Measurements from ENCODE around the gene NPHP4.

NPHP4 gene

GRCh38 chr1:5989731-5990271, 2.4 kb downstream of the NPHP4 start:
- no peak for DNase-seq (ENCODE audit: low spot score)

- DNase-seq (ENCODE audit: low spot score) = no peak
These were observed 3.0 kb downstream of the NPHP4 start for GRCh38 chr1:5989286-5989605.

- no peak for DNase-seq (ENCODE audit: low spot score)
These were observed 3.5 kb downstream of the NPHP4 start for GRCh38 chr1:5988596-5989285.

GRCh38 chr1:5986018-5986417, 6.2 kb downstream of the NPHP4 start:
- no peak for DNase-seq (ENCODE audit: low spot score)

GRCh38 chr1:5985250-5985649, 7.0 kb downstream of the NPHP4 start:
- DNase-seq (ENCODE audit: low spot score) = no peak

GRCh38 chr1:5983361-5984103, 8.7 kb downstream of the NPHP4 start:
- DNase-seq (ENCODE audit: low spot score) = no peak

- no peak for DNase-seq (ENCODE audit: low spot score)
These were observed 9.4 kb downstream of the NPHP4 start for GRCh38 chr1:5982868-5983267.

GRCh38 chr1:5982276-5982675, 9.9 kb downstream of the NPHP4 start:
- DNase-seq (ENCODE audit: low spot score) = no peak

GRCh38 chr1:5981009-5981380, 11.2 kb downstream of the NPHP4 start:
- no peak for DNase-seq (ENCODE audit: low spot score)

GRCh38 chr1:5980314-5981008, 11.8 kb downstream of the NPHP4 start:
- DNase-seq (ENCODE audit: low spot score) = no peak

GRCh38 chr1:5979536-5980313, 12.5 kb downstream of the NPHP4 start:
- DNase-seq (ENCODE audit: low spot score) = no peak

- no peak for DNase-seq (ENCODE audit: low spot score)
These were observed 13.8 kb downstream of the NPHP4 start for GRCh38 chr1:5978452-5978851.

- DNase-seq (ENCODE audit: low spot score) = no peak
These were observed 14.5 kb downstream of the NPHP4 start for GRCh38 chr1:5977494-5978444.

- DNase-seq (ENCODE audit: low spot score) = no peak
These were observed 15.3 kb downstream of the NPHP4 start for GRCh38 chr1:5976726-5977493.

GRCh38 chr1:5976231-5976630, 16.0 kb downstream of the NPHP4 start:
- DNase-seq (ENCODE audit: low spot score) = no peak

- peak; percentile 86 for DNase-seq (ENCODE audit: low spot score)
These were observed 16.9 kb downstream of the NPHP4 start for GRCh38 chr1:5975133-5975880.

GRCh38 chr1:5974631-5975030, 17.6 kb downstream of the NPHP4 start:
- DNase-seq (ENCODE audit: low spot score) = no peak

- DNase-seq (ENCODE audit: low spot score) = peak; percentile 92
These were observed 18.5 kb downstream of the NPHP4 start for GRCh38 chr1:5973771-5974170.

GRCh38 chr1:5972198-5972520, 20.1 kb downstream of the NPHP4 start:
- no peak for DNase-seq (ENCODE audit: low spot score)
